Activated CD4-positive, alpha-beta T cell treated with anti-CD3 and anti-CD28 coated beads for 36 hours (primary cell): Measurements from ENCODE around the gene SPON1. TPM values are rescaled to one million over a fixed set of nuclear protein-coding genes. Genes with fewer than 3 reads are reported as not detected.
A peak's percentile ranks its signal among the peaks of the same experiment; 100 is the strongest.

Experiments
- ATAC-seq: fragments of 200-7000 bp; cut with Tn5 transposase; one replicate; pipeline ENCODE4 v1.10.0; 2021; ENCODE audit warnings: mild to moderate bottlenecking, moderate library complexity
- CTCF ChIA-PET: fragments of 350-600 bp; sonication (Branson Sonifier 250); formaldehyde crosslinking; loops from one replicate; lab custom pipeline; 2021; ENCODE audit warnings: antibody characterized with exemption; lab: Charles Lee
- POLR2A ChIA-PET: fragments of 350-600 bp; sonication (Branson Sonifier 250); formaldehyde crosslinking; loops from one replicate; lab custom pipeline; 2021; ENCODE audit warnings: antibody characterized with exemption, inconsistent platforms; lab: Charles Lee
- DNase-seq: peaks from one replicate; pipeline ENCODE4 v3.0.0-alpha.2; 2020
- H3K27ac Mint-ChIP-seq: one replicate; pipeline ENCODE4 v1.8.0; 2021; ENCODE audit warnings: mixed read lengths
- H3K27me3 Mint-ChIP-seq: one replicate; pipeline ENCODE4 v1.8.0; 2021; ENCODE audit warnings: mixed read lengths
- H3K36me3 Mint-ChIP-seq: one replicate; pipeline ENCODE4 v1.8.0; 2021; ENCODE audit warnings: low read depth, mixed read lengths
- H3K4me1 Mint-ChIP-seq: one replicate; pipeline ENCODE4 v1.8.0; 2021; ENCODE audit warnings: mixed read lengths
- H3K4me3 Mint-ChIP-seq: one replicate; pipeline ENCODE4 v1.8.0; 2021; ENCODE audit warnings: mild to moderate bottlenecking, moderate library complexity, mixed read lengths
- H3K9me3 Mint-ChIP-seq: one replicate; pipeline ENCODE4 v1.8.0; 2021; ENCODE audit warnings: low read depth, mixed read lengths
- intact Hi-C, 2 experiments: fragments of 100-400 bp; cut with DNase I in 1 of 2; cut with micrococcal nuclease in 1 of 2; formaldehyde crosslinking; loops; one replicate each; pipeline versions ENCODE4 v1.14.2 to v1.15.1; 2022 to 2024; cut with DNase I, micrococcal nuclease
- total RNA-seq, 2 experiments: library from RNA; stranded (reverse); gene quantifications; one replicate each; pipeline ENCODE4 v1.2.3, GENCODE V29; 2021

Gene SPON1
- total RNA-seq, 2 experiments from 2014 or later, result 0.26 to 0.41 TPM

- Mint-ChIP-seq H3K9me3 (no peaks in the 10 kb centered on the region), H3K4me3 (no peak overlapping the region), H3K36me3 (no peaks in the 10 kb centered on the region), H3K4me1 (peaks cover 24% of the 10 kb centered on the region), H3K27me3 (no peaks in the 10 kb centered on the region), H3K27ac (no peak overlapping the region)
- ChIA-PET CTCF (interaction anchor here (0.8 to 4.3 kb wide), 7 partner anchors 8 to 142 kb away, joined by 3 to 15 read pairs (median 3); no protein-coding TSS in a partner anchor), POLR2A (no interaction called here)
- ATAC-seq, result peak; percentile 51
- intact Hi-C loops, result no loop called here
- no peak for DNase-seq
Observed at GRCh38 chr11:14312736-14313438, 350.4 kb downstream of the SPON1 start.

- CTCF ChIA-PET, result interaction anchor here (1.9 to 4.3 kb wide), 2 partner anchors 9 to 14 kb away, joined by 7 to 15 read pairs; no protein-coding TSS in a partner anchor
- H3K27me3 Mint-ChIP-seq, result no peaks in the 10 kb centered on the region
- POLR2A ChIA-PET, result no interaction called here
- no peaks in the 10 kb centered on the region for H3K9me3 Mint-ChIP-seq
- H3K36me3 Mint-ChIP-seq, result no peaks in the 10 kb centered on the region
- DNase-seq, result no peak
- H3K4me1 Mint-ChIP-seq, result peaks cover 30% of the 10 kb centered on the region
- H3K27ac Mint-ChIP-seq, result no peak overlapping the region
- intact Hi-C loops, result no loop called here
- ATAC-seq, result no peak
- no peak overlapping the region for H3K4me3 Mint-ChIP-seq
Observed at GRCh38 chr11:14314127-14314526, 351.6 kb downstream of the SPON1 start.

GRCh38 chr11:14315130-14315529, 352.6 kb downstream of the SPON1 start:
- no peak for ATAC-seq
- ChIA-PET POLR2A (no interaction called here), CTCF (interaction anchor here (1.9 to 4.3 kb wide), 2 partner anchors 10 to 15 kb away, joined by 7 to 15 read pairs; no protein-coding TSS in a partner anchor)
- Mint-ChIP-seq H3K9me3 (no peaks in the 10 kb centered on the region), H3K4me3 (no peak overlapping the region), H3K27me3 (no peaks in the 10 kb centered on the region), H3K27ac (no peak overlapping the region), H3K4me1 (peaks cover 37% of the 10 kb centered on the region), H3K36me3 (no peaks in the 10 kb centered on the region)
- DNase-seq, result no peak
- intact Hi-C loops, result loop anchor here in 1 of 2 experiments (5.0 kb wide), 1 partner anchor 47 kb away; no protein-coding TSS in a partner anchor
